ENCODE results near the gene SERPINB10.
A peak's percentile ranks its signal among the peaks of the same experiment; 100 is the strongest.

SERPINB10 gene

GRCh38 chr18:63890237-63890949 is 17.4 kb upstream of the SERPINB10 start:
- TF ChIP-seq, protein P1, sequence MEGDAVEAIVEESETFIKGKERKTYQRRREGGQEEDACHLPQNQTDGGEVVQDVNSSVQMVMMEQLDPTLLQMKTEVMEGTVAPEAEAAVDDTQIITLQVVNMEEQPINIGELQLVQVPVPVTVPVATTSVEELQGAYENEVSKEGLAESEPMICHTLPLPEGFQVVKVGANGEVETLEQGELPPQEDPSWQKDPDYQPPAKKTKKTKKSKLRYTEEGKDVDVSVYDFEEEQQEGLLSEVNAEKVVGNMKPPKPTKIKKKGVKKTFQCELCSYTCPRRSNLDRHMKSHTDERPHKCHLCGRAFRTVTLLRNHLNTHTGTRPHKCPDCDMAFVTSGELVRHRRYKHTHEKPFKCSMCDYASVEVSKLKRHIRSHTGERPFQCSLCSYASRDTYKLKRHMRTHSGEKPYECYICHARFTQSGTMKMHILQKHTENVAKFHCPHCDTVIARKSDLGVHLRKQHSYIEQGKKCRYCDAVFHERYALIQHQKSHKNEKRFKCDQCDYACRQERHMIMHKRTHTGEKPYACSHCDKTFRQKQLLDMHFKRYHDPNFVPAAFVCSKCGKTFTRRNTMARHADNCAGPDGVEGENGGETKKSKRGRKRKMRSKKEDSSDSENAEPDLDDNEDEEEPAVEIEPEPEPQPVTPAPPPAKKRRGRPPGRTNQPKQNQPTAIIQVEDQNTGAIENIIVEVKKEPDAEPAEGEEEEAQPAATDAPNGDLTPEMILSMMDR (IDR thresholded peaks at IDR 0.05; ENCODE audit: extremely low read depth, insufficient read depth, missing control alignments), result no peak
- in situ Hi-C loops (cut with MboI; ENCODE audit: low pct_unique_long_range_greater_than_20kb, low sequenced_read_pairs, unreplicated experiment), result no loop called here
- DNase-seq (ENCODE audit: low spot score), result no peak

GRCh38 chr18:63890950-63891304 is 16.8 kb upstream of the SERPINB10 start:
- in situ Hi-C loops (cut with MboI; ENCODE audit: low pct_unique_long_range_greater_than_20kb, low sequenced_read_pairs, unreplicated experiment), result no loop called here

DNA sequence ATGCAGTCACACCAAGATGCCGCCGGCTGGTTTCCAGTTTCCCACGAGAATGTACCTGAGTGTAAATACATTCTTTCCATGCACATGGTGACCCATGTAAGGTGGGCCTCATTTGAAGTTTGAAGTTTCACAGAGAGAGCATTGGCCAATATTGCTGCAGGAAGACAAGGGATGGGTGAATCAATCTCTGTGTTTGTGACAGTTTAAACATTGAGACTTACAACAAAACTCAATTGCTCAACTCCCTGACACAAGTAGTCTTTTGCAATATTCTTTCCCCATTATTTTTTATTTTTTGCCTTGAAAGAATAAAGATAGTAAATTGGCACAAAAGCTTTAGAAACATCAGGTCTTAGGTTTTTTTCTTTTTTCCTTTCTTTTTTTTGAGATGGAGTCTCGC is 15.2 kb upstream of the SERPINB10 start:
- no peak for DNase-seq (ENCODE audit: low spot score)
- TF ChIP-seq, protein P1 (IDR thresholded peaks at IDR 0.05; ENCODE audit: extremely low read depth, insufficient read depth, missing control alignments), result no peak
- in situ Hi-C loops (cut with MboI; ENCODE audit: low pct_unique_long_range_greater_than_20kb, low sequenced_read_pairs, unreplicated experiment), result no loop called here

More at GRCh38 chr18:63890950-63891304, 16.8 kb upstream of the SERPINB10 start:
- TF ChIP-seq, protein P1 (IDR thresholded peaks at IDR 0.05; ENCODE audit: extremely low read depth, insufficient read depth, missing control alignments), result peak; percentile 45
- no peak for DNase-seq (ENCODE audit: low spot score)

GRCh38 chr18:63894106-63894772 is 13.5 kb upstream of the SERPINB10 start:
- in situ Hi-C loops (cut with MboI; ENCODE audit: low pct_unique_long_range_greater_than_20kb, low sequenced_read_pairs, unreplicated experiment), result no loop called here
- DNase-seq (ENCODE audit: low spot score), result no peak
- TF ChIP-seq, protein P1 (IDR thresholded peaks at IDR 0.05; ENCODE audit: extremely low read depth, insufficient read depth, missing control alignments), result no peak

DNA sequence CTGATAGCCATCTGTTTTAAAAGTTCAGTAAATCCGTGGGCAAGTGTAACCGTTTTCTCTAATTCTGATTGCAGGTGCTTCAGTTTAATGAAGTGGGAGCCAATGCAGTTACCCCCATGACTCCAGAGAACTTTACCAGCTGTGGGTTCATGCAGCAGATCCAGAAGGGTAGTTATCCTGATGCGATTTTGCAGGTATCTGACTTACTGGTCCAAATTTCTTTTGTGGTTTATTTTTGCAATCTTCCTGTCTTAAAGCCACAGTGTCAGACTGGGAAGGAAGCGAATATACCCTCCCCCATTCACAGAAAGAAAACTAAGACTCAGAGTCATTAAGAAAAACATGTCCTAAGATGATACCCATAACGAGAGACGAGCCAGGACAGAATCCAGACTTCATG is 12.6 kb upstream of the SERPINB10 start:
- TF ChIP-seq, protein P1 (IDR thresholded peaks at IDR 0.05; ENCODE audit: extremely low read depth, insufficient read depth, missing control alignments), result no peak
- DNase-seq (ENCODE audit: low spot score), result no peak
- in situ Hi-C loops (cut with MboI; ENCODE audit: low pct_unique_long_range_greater_than_20kb, low sequenced_read_pairs, unreplicated experiment), result no loop called here

GRCh38 chr18:63897072-63897471 is 10.7 kb upstream of the SERPINB10 start:
- in situ Hi-C loops (cut with MboI; ENCODE audit: low pct_unique_long_range_greater_than_20kb, low sequenced_read_pairs, unreplicated experiment), result no loop called here
- DNase-seq (ENCODE audit: low spot score), result no peak
- TF ChIP-seq, protein P1 (IDR thresholded peaks at IDR 0.05; ENCODE audit: extremely low read depth, insufficient read depth, missing control alignments), result no peak

Measured in GM13977 (cell line).